HCT116 (cell line): ENCODE results near the gene TTC27. TPM values are rescaled to one million over a fixed set of nuclear protein-coding genes. Genes with fewer than 3 reads are reported as not detected.

ENCODE experiments used
- ATAC-seq: fragments of 200-7000 bp; cut with Tn5 transposase; 2 replicates; pipeline ENCODE4 v1.9.1; 2020; ENCODE audit warnings: mild to moderate bottlenecking, moderate library complexity
- BruUV-seq: library from RNA; stranded (reverse); fragments of 400-500 nt; replicated peaks from 2 replicates; lab custom pipeline; 2021; lab: Mats Ljungman, UMichigan
- CTCF ChIA-PET: fragments of 300-600 bp; sonication (Branson Sonifier 250); formaldehyde crosslinking; loops from one replicate; lab custom pipeline; 2021; ENCODE audit warnings: antibody characterized with exemption; lab: Charles Lee
- POLR2A ChIA-PET: fragments of 300-600, 350-600 bp; sonication (Branson Sonifier 250); formaldehyde crosslinking; loops from one replicate; lab custom pipeline; 2021; ENCODE audit warnings: antibody characterized with exemption; lab: Charles Lee
- RAD21 ChIA-PET, 2 experiments: fragments of 300-600 bp; sonication (Branson Sonifier 250); formaldehyde crosslinking; loops; one replicate each; lab custom pipeline; 2023; ENCODE audit warnings: low total read pairs in 2 of 2; ENCODE audit not compliant: uncharacterized antibody in 2 of 2, unreplicated experiment in 2 of 2, low non-redundant PET in 1 of 2; lab: Charles Lee
- DNase-seq: peaks from one replicate; pipeline ENCODE4 v3.0.0-alpha.2; 2010; ENCODE audit warnings: low read depth, low spot score
- H2AFZ ChIP-seq: fragments of 200-600 bp; shearing (Covaris generic), sonication (generic); 2 replicates; pipeline ENCODE4 v1.6.1; 2017; ENCODE audit warnings: low read depth, mixed run types, mixed read lengths, antibody characterized with exemption, low read length; ENCODE audit not compliant: poor library complexity, severe bottlenecking
- H3K27ac ChIP-seq: 2 replicates; pipeline ENCODE4 v1.5.1; 2012; ENCODE audit warnings: low read depth, low read length
- H3K27me3 ChIP-seq: fragments of 200-600 bp; sonication (generic); 2 replicates; pipeline ENCODE4 v1.6.1; 2016; ENCODE audit warnings: mixed run types, low read length, mixed read lengths; ENCODE audit not compliant: insufficient read depth
- H3K36me3 ChIP-seq, 2 experiments: fragments of 200-500 bp in 1 of 2; fragments of 200-600 bp in 1 of 2; sonication (Bioruptor generic) in 1 of 2; sonication (generic) in 1 of 2; 2 replicates each; pipeline versions ENCODE4 v1.5.1 to v1.6.1; 2014 to 2016; ENCODE audit warnings: low read length in 2 of 2, inconsistent platforms in 1 of 2, mixed read lengths in 1 of 2, mixed run types in 1 of 2; ENCODE audit not compliant: insufficient read depth in 2 of 2, control insufficient read depth in 1 of 2
- H3K4me1 ChIP-seq, 2 experiments: fragments of 200-600 bp in 1 of 2; sonication (generic) in 1 of 2; 2 replicates each; pipeline versions ENCODE4 v1.5.1 to v1.6.1; 2012 to 2017; ENCODE audit warnings: low read length in 2 of 2, inconsistent platforms in 1 of 2, mild to moderate bottlenecking in 1 of 2, mixed read lengths in 1 of 2, mixed run types in 1 of 2, moderate library complexity in 1 of 2; ENCODE audit not compliant: insufficient read depth in 2 of 2, control insufficient read depth in 1 of 2
- H3K4me2 ChIP-seq: fragments of 200-600 bp; sonication (generic); 2 replicates; pipeline ENCODE4 v1.6.1; 2017; ENCODE audit warnings: mixed run types, low read length, mixed read lengths
- H3K4me3 ChIP-seq, 2 experiments: fragments of 200-600 bp in 1 of 2; sonication (generic) in 1 of 2; replicated peaks in 1 of 2; 2 replicates each; pipeline ENCODE4 v1.5.1; 2011 to 2016; ENCODE audit warnings: low read length in 2 of 2, control low read depth in 1 of 2, low read depth in 1 of 2, mild to moderate bottlenecking in 1 of 2, mixed read lengths in 1 of 2, mixed run types in 1 of 2
- H3K79me2 ChIP-seq: fragments of 200-600 bp; sonication (generic); 2 replicates; pipeline ENCODE4 v1.6.1; 2017; ENCODE audit warnings: mild to moderate bottlenecking, mixed run types, low read length, moderate library complexity, mixed read lengths; ENCODE audit not compliant: insufficient read depth
- H3K9ac ChIP-seq: fragments of 200-600 bp; sonication (generic); 2 replicates; pipeline ENCODE4 v1.6.1; 2016; ENCODE audit warnings: low read length, mixed read lengths
- H3K9me2 ChIP-seq: fragments of 200-600 bp; sonication (generic), shearing (Covaris generic); 2 replicates; pipeline ENCODE4 v1.6.1; 2017; ENCODE audit warnings: mixed run types, mild to moderate bottlenecking, moderate library complexity; ENCODE audit not compliant: insufficient read depth
- H3K9me3 ChIP-seq, 2 experiments: fragments of 200-500 bp in 1 of 2; fragments of 200-600 bp in 1 of 2; sonication (Bioruptor generic) in 1 of 2; sonication (generic) in 1 of 2; 2 replicates each; pipeline ENCODE4 v1.6.1; 2014 to 2017; ENCODE audit warnings: low read length in 2 of 2, mixed read lengths in 2 of 2, inconsistent platforms in 1 of 2, low read depth in 1 of 2, mild to moderate bottlenecking in 1 of 2, mixed run types in 1 of 2, moderate library complexity in 1 of 2; ENCODE audit not compliant: control insufficient read depth in 1 of 2, insufficient read depth in 1 of 2
- H4K20me1 ChIP-seq: fragments of 200-600 bp; sonication (generic), shearing (Covaris generic); 2 replicates; pipeline ENCODE4 v1.6.1; 2017; ENCODE audit warnings: mixed run types, mild to moderate bottlenecking, moderate library complexity; ENCODE audit not compliant: insufficient read depth
- CBX3 ChIP-seq: IDR thresholded peaks from 2 replicates; pipeline ENCODE4 v1.6.1; 2012; ENCODE audit warnings: low read depth
- CEBPB ChIP-seq: IDR thresholded peaks from 2 replicates; pipeline ENCODE4 v1.6.1; 2012; ENCODE audit warnings: low read depth
- EZH2 ChIP-seq: fragments of 200-600 bp; sonication (generic); IDR thresholded peaks from 2 replicates; pipeline ENCODE4 v1.6.1; 2017; ENCODE audit warnings: antibody characterized with exemption, mixed run types
- EZH2phosphoT487 ChIP-seq: fragments of 200-600 bp; IDR thresholded peaks from 2 replicates; pipeline ENCODE4 v1.6.1; 2018; ENCODE audit warnings: antibody characterized with exemption, borderline replicate concordance
- FOSL1 ChIP-seq: IDR thresholded peaks from 2 replicates; pipeline ENCODE4 v1.6.1; 2012; ENCODE audit warnings: low read depth
- JUND ChIP-seq: IDR thresholded peaks from 2 replicates; pipeline ENCODE4 v1.6.1; 2012
- POLR2A ChIP-seq: IDR thresholded peaks from 2 replicates; pipeline ENCODE4 v1.7.0; 2011; ENCODE audit warnings: borderline replicate concordance; ENCODE audit not compliant: insufficient read depth, insufficient read length; ENCODE audit errors: extremely low read depth
- POLR2AphosphoS5 ChIP-seq: IDR thresholded peaks from 2 replicates; pipeline ENCODE4 v1.6.1; 2011; ENCODE audit warnings: mild to moderate bottlenecking, low read depth, low read length, moderate library complexity
- SIN3A ChIP-seq: IDR thresholded peaks from 2 replicates; pipeline ENCODE4 v1.6.1; 2012; ENCODE audit warnings: low read depth
- SP1 ChIP-seq: IDR thresholded peaks from 2 replicates; pipeline ENCODE4 v1.6.1; 2012; ENCODE audit warnings: low read depth
- TCF7L2 ChIP-seq: IDR thresholded peaks from 2 replicates; pipeline ENCODE4 v1.7.0; 2011; ENCODE audit warnings: borderline replicate concordance, inconsistent platforms; ENCODE audit not compliant: insufficient read depth, insufficient read length; ENCODE audit errors: extremely low read depth
- YY1 ChIP-seq: IDR thresholded peaks from 2 replicates; pipeline ENCODE4 v1.6.1; 2011; ENCODE audit warnings: low read length, low read depth, moderate library complexity, mild to moderate bottlenecking; ENCODE audit not compliant: insufficient replicate concordance; ENCODE audit errors: extremely low read depth
- ZFX ChIP-seq: fragments of 450-650 bp; IDR thresholded peaks from 2 replicates; pipeline ENCODE4 v1.6.1; 2017
- ZNF274 ChIP-seq: fragments of 200-500 bp; sonication (Bioruptor generic); IDR thresholded peaks from 2 replicates; pipeline ENCODE4 v1.6.1; 2014; ENCODE audit warnings: mild to moderate bottlenecking, low read depth, low read length, inconsistent platforms
- intact Hi-C: fragments of 100-400 bp; cut with micrococcal nuclease; formaldehyde crosslinking; loops from 2 replicates; pipeline ENCODE4 v1.10.0; 2022
- total RNA-seq: library from RNA; stranded (reverse); gene quantifications from one replicate; pipeline ENCODE4 v1.2.1, GENCODE V29; 2021; ENCODE audit not compliant: unreplicated experiment
- TF ChIP-seq, protein P1 (sequence below), 3 experiments: fragments of 200-600 bp in 1 of 3; sonication (generic) in 1 of 3; IDR thresholded peaks in 2 of 3; conservative IDR thresholded peaks in 1 of 3; 2 replicates each; pipeline ENCODE4 v1.5.1; 2012 to 2017; ENCODE audit warnings: low read depth in 2 of 3, low read length in 2 of 3, antibody characterized with exemption in 1 of 3, borderline replicate concordance in 1 of 3, control low read depth in 1 of 3, mild to moderate bottlenecking in 1 of 3, mixed read lengths in 1 of 3, mixed run types in 1 of 3, moderate library complexity in 1 of 3; ENCODE audit not compliant: insufficient read depth in 1 of 3
- TF ChIP-seq, protein P2 (sequence below): IDR thresholded peaks from 2 replicates; pipeline ENCODE4 v1.6.1; 2011; ENCODE audit warnings: mild to moderate bottlenecking, low read length, moderate library complexity; ENCODE audit not compliant: insufficient replicate concordance; ENCODE audit errors: extremely low read depth
- TF ChIP-seq, protein P3 (sequence below): IDR thresholded peaks from 2 replicates; pipeline ENCODE4 v1.6.1; 2012

TTC27 gene
- total RNA-seq, 1 experiment from 2014 or later = 24.4 TPM

DNA sequence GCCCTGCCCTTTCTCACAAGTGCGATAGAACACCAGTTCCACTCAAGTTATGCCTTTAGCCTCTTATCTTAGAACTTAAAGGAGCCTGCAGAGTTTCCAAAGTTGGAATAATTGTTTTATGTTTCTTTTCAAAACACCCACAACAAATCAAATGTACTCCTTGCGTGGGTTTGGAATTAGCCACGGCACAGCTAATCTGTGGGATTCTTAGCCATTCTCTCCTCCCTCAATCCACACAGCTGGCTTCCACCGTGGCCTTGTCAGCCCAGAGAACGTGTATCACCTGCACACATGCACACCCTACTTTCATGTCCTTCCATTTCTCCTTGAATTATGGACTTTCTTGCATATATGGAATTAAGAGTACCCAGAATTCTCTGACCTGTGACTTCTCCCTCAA lies 183.8 kb downstream of the TTC27 start (continued):
- no peak for TF ChIP-seq POLR2AphosphoS5
- no peak for TF ChIP-seq ZFX

DNA sequence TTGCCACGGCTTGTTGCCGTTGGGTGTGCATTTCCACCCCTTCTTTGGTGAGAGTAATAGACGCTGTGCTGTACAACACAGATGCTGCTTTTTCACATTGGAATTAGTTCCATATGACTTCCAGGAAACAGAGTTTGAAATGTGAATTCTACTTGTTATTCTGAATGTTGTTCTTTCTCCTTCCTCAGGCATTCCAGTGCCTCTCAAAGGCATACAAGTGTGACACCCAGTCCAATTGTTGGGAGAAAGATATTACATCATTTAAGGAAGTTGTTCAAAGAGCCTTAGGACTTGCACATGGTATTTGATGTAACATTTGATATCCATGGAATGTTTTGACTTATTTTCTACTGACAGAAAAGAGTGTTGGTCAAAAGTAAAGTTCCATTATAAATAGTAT lies 184.5 kb downstream of the TTC27 start:
- no peaks in the 10 kb centered on the region for H3K36me3 ChIP-seq
- H3K9me3 ChIP-seq = no peaks in the 10 kb centered on the region
- DNase-seq (no peak), ATAC-seq (no peak)
- no peaks in the 10 kb centered on the region for H3K79me2 ChIP-seq
- CTCF ChIA-PET = no interaction called here
- RAD21 ChIA-PET = no interaction called here
- no peak for TF ChIP-seq ZNF274
- intact Hi-C loops = no loop called here
- no peak overlapping the region for H3K4me3 ChIP-seq
- no peaks in the 10 kb centered on the region for H3K4me1 ChIP-seq
- no peaks in the 10 kb centered on the region for H3K9me2 ChIP-seq
- no TSS peak for BruUV-seq
- H4K20me1 ChIP-seq = no peaks in the 10 kb centered on the region
- POLR2A ChIA-PET = no interaction called here
- H3K27me3 ChIP-seq = no peaks in the 10 kb centered on the region
- no peak overlapping the region for H3K27ac ChIP-seq
- H3K9ac ChIP-seq = no peak overlapping the region
- H3K4me2 ChIP-seq = no peak overlapping the region
- H2AFZ ChIP-seq = no peak overlapping the region

DNA sequence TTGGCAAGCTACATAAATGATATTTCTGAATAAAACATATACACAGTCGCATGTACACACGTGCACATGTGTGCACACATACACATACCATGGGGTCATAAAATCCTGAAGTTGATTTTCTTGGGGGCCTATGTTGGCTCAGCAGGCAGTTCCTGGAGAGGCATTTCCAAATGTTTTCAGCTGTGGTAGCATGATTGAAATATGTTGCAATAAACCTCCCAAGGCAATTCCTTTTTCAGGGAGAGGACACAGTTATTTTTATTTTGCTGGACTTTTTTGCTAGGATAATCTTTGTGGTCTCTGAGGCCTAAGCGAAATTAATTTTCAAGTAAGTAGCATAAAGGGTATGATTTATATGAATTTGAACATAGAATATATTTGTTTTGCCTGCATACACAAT lies 192.2 kb downstream of the TTC27 start:
- no peaks in the 10 kb centered on the region for H4K20me1 ChIP-seq
- intact Hi-C loops = no loop called here
- BruUV-seq = no TSS peak
- no peak for TF ChIP-seq CBX3
- TF ChIP-seq FOSL1 = no peak
- TF ChIP-seq TCF7L2 = no peak
- no peak for TF ChIP-seq CEBPB
- TF ChIP-seq ZFX = no peak
- no peak for TF ChIP-seq ZNF274
- no peak for TF ChIP-seq POLR2A
- TF ChIP-seq SP1 = no peak
- TF ChIP-seq SIN3A = no peak
- TF ChIP-seq EZH2phosphoT487 = no peak
- no peak for TF ChIP-seq EZH2
- TF ChIP-seq JUND = no peak
- TF ChIP-seq, protein P1, sequence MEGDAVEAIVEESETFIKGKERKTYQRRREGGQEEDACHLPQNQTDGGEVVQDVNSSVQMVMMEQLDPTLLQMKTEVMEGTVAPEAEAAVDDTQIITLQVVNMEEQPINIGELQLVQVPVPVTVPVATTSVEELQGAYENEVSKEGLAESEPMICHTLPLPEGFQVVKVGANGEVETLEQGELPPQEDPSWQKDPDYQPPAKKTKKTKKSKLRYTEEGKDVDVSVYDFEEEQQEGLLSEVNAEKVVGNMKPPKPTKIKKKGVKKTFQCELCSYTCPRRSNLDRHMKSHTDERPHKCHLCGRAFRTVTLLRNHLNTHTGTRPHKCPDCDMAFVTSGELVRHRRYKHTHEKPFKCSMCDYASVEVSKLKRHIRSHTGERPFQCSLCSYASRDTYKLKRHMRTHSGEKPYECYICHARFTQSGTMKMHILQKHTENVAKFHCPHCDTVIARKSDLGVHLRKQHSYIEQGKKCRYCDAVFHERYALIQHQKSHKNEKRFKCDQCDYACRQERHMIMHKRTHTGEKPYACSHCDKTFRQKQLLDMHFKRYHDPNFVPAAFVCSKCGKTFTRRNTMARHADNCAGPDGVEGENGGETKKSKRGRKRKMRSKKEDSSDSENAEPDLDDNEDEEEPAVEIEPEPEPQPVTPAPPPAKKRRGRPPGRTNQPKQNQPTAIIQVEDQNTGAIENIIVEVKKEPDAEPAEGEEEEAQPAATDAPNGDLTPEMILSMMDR (IDR thresholded peaks at IDR 0.05 in 2 of 3, conservative IDR thresholded peaks at IDR 0.05 in 1 of 3; ENCODE audit: borderline replicate concordance in 1 of 3, insufficient read depth in 1 of 3, low read depth in 2 of 3, low read length in 2 of 3) = no peak
- TF ChIP-seq YY1 = no peak
- TF ChIP-seq, protein P2, sequence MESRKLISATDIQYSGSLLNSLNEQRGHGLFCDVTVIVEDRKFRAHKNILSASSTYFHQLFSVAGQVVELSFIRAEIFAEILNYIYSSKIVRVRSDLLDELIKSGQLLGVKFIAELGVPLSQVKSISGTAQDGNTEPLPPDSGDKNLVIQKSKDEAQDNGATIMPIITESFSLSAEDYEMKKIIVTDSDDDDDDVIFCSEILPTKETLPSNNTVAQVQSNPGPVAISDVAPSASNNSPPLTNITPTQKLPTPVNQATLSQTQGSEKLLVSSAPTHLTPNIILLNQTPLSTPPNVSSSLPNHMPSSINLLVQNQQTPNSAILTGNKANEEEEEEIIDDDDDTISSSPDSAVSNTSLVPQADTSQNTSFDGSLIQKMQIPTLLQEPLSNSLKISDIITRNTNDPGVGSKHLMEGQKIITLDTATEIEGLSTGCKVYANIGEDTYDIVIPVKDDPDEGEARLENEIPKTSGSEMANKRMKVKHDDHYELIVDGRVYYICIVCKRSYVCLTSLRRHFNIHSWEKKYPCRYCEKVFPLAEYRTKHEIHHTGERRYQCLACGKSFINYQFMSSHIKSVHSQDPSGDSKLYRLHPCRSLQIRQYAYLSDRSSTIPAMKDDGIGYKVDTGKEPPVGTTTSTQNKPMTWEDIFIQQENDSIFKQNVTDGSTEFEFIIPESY = no peak
- TF ChIP-seq, protein P3, sequence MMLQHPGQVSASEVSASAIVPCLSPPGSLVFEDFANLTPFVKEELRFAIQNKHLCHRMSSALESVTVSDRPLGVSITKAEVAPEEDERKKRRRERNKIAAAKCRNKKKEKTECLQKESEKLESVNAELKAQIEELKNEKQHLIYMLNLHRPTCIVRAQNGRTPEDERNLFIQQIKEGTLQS = no peak

More for the DNA sequence above, 192.2 kb downstream of the TTC27 start:
- H3K27ac ChIP-seq = no peak overlapping the region
- ChIA-PET RAD21 (no interaction called here), CTCF (no interaction called here), POLR2A (no interaction called here)
- ATAC-seq (no peak), DNase-seq (no peak)
- no peak overlapping the region for H3K4me3 ChIP-seq
- H3K79me2 ChIP-seq = no peaks in the 10 kb centered on the region
- H2AFZ ChIP-seq = no peak overlapping the region
- H3K4me1 ChIP-seq = no peaks in the 10 kb centered on the region
- H3K9ac ChIP-seq = no peak overlapping the region
- no peak overlapping the region for H3K4me2 ChIP-seq
- no peaks in the 10 kb centered on the region for H3K9me2 ChIP-seq
- H3K9me3 ChIP-seq = no peaks in the 10 kb centered on the region
- no peaks in the 10 kb centered on the region for H3K27me3 ChIP-seq
- H3K36me3 ChIP-seq = no peaks in the 10 kb centered on the region
